Mesenchymal stem cell (in vitro differentiated cells and primary cell): ENCODE measurements around the gene ACMSD.

Source experiments
- DNase-seq: peaks from one replicate; pipeline ENCODE4 v3.0.0-alpha.2; 2013
- H2AFZ ChIP-seq: one replicate; pipeline ENCODE4 v1.6.1; 2013; ENCODE audit warnings: low read depth, mild to moderate bottlenecking, control low read depth, inconsistent platforms, low read length, moderate library complexity
- H2AK5ac ChIP-seq: 2 replicates; pipeline ENCODE4 v1.6.1; 2013; ENCODE audit warnings: low read length, moderate library complexity, mild to moderate bottlenecking, inconsistent platforms; ENCODE audit not compliant: severe bottlenecking
- H2BK120ac ChIP-seq: one replicate; pipeline ENCODE4 v1.6.1; 2013; ENCODE audit warnings: low read depth, mild to moderate bottlenecking, inconsistent platforms, low read length, moderate library complexity
- H2BK12ac ChIP-seq, 2 experiments: one replicate each; pipeline ENCODE4 v1.6.1; 2013; ENCODE audit warnings: inconsistent platforms in 2 of 2, low read length in 2 of 2, mild to moderate bottlenecking in 2 of 2, moderate library complexity in 2 of 2, control low read depth in 1 of 2
- H2BK15ac ChIP-seq: one replicate; pipeline ENCODE4 v1.6.1; 2013; ENCODE audit warnings: mild to moderate bottlenecking, low read depth, inconsistent platforms; ENCODE audit not compliant: poor library complexity, severe bottlenecking
- H2BK5ac ChIP-seq: 2 replicates; pipeline ENCODE4 v1.6.1; 2013; ENCODE audit warnings: low read depth, mild to moderate bottlenecking, low read length, control low read depth, inconsistent platforms; ENCODE audit not compliant: poor library complexity, severe bottlenecking
- H3K14ac ChIP-seq, 2 experiments: one replicate each; pipeline ENCODE4 v1.6.1; 2013; ENCODE audit warnings: inconsistent platforms in 2 of 2, low read length in 2 of 2, control low read depth in 1 of 2, mild to moderate bottlenecking in 1 of 2, moderate library complexity in 1 of 2
- H3K18ac ChIP-seq, 2 experiments: one replicate each; pipeline ENCODE4 v1.6.1; 2013; ENCODE audit warnings: inconsistent platforms in 2 of 2, low read length in 2 of 2, control low read depth in 1 of 2, low read depth in 1 of 2, mild to moderate bottlenecking in 1 of 2
- H3K23ac ChIP-seq, 2 experiments: one replicate each; pipeline ENCODE4 v1.6.1; 2013; ENCODE audit warnings: inconsistent platforms in 2 of 2, low read length in 2 of 2, mild to moderate bottlenecking in 2 of 2, moderate library complexity in 2 of 2, control low read depth in 1 of 2
- H3K27ac ChIP-seq: 2 replicates; pipeline ENCODE4 v1.5.1; 2013; ENCODE audit warnings: mild to moderate bottlenecking, moderate library complexity, low read length, control low read depth, inconsistent platforms; ENCODE audit not compliant: poor library complexity, severe bottlenecking
- H3K27me3 ChIP-seq, 2 experiments: 2 replicates each; pipeline versions ENCODE4 v1.6.1 to v1.7.0; 2013; ENCODE audit warnings: low read length in 2 of 2, mild to moderate bottlenecking in 2 of 2, moderate library complexity in 2 of 2, control low read depth in 1 of 2, inconsistent platforms in 1 of 2; ENCODE audit not compliant: control insufficient read depth in 1 of 2, insufficient read depth in 1 of 2
- H3K36me3 ChIP-seq, 2 experiments: 2 replicates each; pipeline versions ENCODE4 v1.6.1 to v1.7.0; 2013; ENCODE audit warnings: low read length in 2 of 2, control low read depth in 1 of 2, inconsistent platforms in 1 of 2, low read depth in 1 of 2, mild to moderate bottlenecking in 1 of 2; ENCODE audit not compliant: insufficient read depth in 2 of 2, control insufficient read depth in 1 of 2
- H3K4ac ChIP-seq, 2 experiments: one replicate each; pipeline ENCODE4 v1.6.1; 2013; ENCODE audit warnings: inconsistent platforms in 2 of 2, low read length in 2 of 2, mild to moderate bottlenecking in 2 of 2, moderate library complexity in 2 of 2, control low read depth in 1 of 2, low read depth in 1 of 2
- H3K4me1 ChIP-seq: 2 replicates; pipeline ENCODE4 v1.6.1; 2013; ENCODE audit warnings: low read depth, low read length, control low read depth; ENCODE audit not compliant: control insufficient read depth, insufficient read depth
- H3K4me2 ChIP-seq: 2 replicates; pipeline ENCODE4 v1.6.1; 2013; ENCODE audit warnings: low read length, mild to moderate bottlenecking, inconsistent platforms; ENCODE audit not compliant: poor library complexity, severe bottlenecking
- H3K4me3 ChIP-seq, 2 experiments: 2 replicates each; pipeline versions ENCODE4 v1.5.1 to v1.7.0; 2013; ENCODE audit warnings: low read length in 2 of 2, mild to moderate bottlenecking in 2 of 2, control low read depth in 1 of 2, low read depth in 1 of 2; ENCODE audit not compliant: insufficient read depth in 1 of 2
- H3K79me1 ChIP-seq: replicated peaks from 2 replicates; pipeline ENCODE4 v1.6.1; 2013; ENCODE audit warnings: mild to moderate bottlenecking, control low read depth, low read length, inconsistent platforms; ENCODE audit not compliant: poor library complexity, severe bottlenecking
- H3K9ac ChIP-seq: 2 replicates; pipeline ENCODE4 v1.7.0; 2013; ENCODE audit warnings: mild to moderate bottlenecking, low read length, moderate library complexity
- H3K9me3 ChIP-seq: 2 replicates; pipeline ENCODE4 v1.7.0; 2013; ENCODE audit warnings: mild to moderate bottlenecking, low read length; ENCODE audit not compliant: control insufficient read depth
- H4K8ac ChIP-seq: one replicate; pipeline ENCODE4 v1.6.1; 2013; ENCODE audit warnings: inconsistent platforms, mild to moderate bottlenecking, low read length, moderate library complexity
- H4K91ac ChIP-seq: one replicate; pipeline ENCODE4 v1.6.1; 2013; ENCODE audit warnings: mild to moderate bottlenecking, low read length, inconsistent platforms
- WGBS: methylation state at CpG from one replicate; pipeline ENCODE4 v1.1.7; 2013; ENCODE audit warnings: mixed read lengths; 5-methylcytosine and 5-hydroxymethylcytosine counted together

The ACMSD gene

DNA sequence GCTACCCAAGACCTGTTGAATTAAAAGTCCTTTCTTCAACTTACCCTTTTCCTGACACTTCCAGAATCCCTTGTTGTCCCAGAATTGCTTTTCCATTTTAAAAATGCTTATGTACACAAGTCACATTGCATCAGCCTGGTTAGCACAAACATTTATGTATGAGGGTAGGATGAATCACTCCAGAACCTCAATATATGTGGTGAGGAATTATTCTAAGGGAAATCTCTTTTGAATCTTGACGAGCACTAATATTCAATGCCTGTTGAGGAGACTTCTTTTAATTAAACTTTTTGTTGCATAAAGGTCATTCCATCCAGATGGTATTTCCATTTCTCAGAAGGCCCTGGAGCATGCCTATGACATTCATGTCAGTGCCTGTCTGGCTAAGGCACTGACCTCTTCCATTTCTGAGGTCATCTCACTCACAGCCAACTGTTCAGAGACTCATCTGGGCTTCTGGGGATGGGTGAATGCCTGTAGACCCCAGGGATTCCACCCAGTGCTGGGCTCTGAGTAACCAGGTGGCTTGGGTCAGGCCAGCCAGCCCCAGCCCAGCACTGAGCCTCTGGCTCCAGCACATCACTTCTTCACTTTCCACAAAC, 28.2 kb downstream of the ACMSD start:
- 20% methylated on average over 1 of the region's 1 CpG for WGBS

DNA sequence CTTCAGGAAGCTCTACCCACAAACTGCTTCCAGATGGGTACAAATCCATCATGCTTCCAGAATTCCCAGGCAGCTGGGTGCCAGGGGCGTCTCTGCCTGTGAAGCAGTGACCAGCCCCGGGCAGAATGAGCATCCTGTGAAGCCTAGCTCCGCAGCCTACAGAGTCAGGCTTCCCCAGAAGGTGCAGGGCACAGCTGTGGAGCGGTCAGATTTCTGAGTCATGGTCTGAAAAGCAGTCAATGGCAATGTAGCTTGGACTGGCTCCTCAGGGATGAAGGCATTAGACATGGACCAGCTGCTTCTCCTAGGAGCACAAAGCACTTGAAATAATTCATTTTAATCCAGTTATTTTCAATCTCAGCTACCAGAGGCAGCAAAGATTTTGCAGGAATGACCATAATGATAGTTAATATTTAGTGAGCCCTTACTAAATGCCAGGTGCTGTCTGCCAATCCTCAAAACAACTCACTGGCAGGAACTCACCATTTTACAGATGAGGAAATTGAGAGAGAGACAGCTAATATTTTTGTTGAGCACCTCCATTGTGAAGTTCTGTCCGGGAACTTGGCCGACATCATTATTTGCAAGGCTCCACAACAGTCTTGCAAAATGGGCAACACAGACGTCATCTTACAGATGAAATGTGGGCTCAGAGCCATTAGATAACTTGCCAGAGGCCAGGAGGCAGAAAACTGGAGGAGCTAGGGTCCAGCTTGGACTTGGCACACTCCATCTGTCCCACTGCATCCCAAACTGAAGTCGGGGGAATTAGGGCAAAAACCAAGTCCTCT, 31.7 kb downstream of the ACMSD start:
- Histone ChIP-seq H2BK12ac (no peak overlapping the region), H2BK120ac (no peak overlapping the region), H2BK15ac (no peak overlapping the region), H2AFZ (no peak overlapping the region), H3K4me2 (no peak overlapping the region), H3K36me3 (no peaks in the 10 kb centered on the region), H3K14ac (no peak overlapping the region), H3K4me3 (no peak overlapping the region), H4K91ac (no peak overlapping the region), H3K4me1 (peaks cover 9% of the 10 kb centered on the region), H2AK5ac (no peak overlapping the region), H3K79me1 (no peaks in the 10 kb centered on the region), H2BK5ac (no peak overlapping the region), H3K23ac (no peak overlapping the region), H3K9ac (no peak overlapping the region), H3K27me3 (no peaks in the 10 kb centered on the region), H3K18ac (no peak overlapping the region), H3K4ac (no peak overlapping the region), H4K8ac (no peak overlapping the region), H3K27ac (no peak overlapping the region), H3K9me3 (peaks cover 3% of the 10 kb centered on the region)
- peak; percentile 52 for DNase-seq
- WGBS, result 83% methylated on average over 8 of the region's 8 CpGs

More for the DNA sequence above, 28.2 kb downstream of the ACMSD start:
- Histone ChIP-seq H3K4me2 (no peak overlapping the region), H2BK5ac (no peak overlapping the region), H3K23ac (no peak overlapping the region), H3K36me3 (no peaks in the 10 kb centered on the region), H3K9me3 (peaks cover 3% of the 10 kb centered on the region), H4K91ac (no peak overlapping the region), H3K9ac (no peak overlapping the region), H3K79me1 (no peaks in the 10 kb centered on the region), H2BK15ac (no peak overlapping the region), H3K27ac (no peak overlapping the region), H2BK120ac (no peak overlapping the region), H2AK5ac (peak overlapping the region; percentile 71), H3K4me3 (no peak overlapping the region), H2BK12ac (peak overlapping the region in 1 of 2 experiments; percentile 30), H3K18ac (peak overlapping the region in 1 of 2 experiments; percentile 38), H3K4ac (no peak overlapping the region), H2AFZ (no peak overlapping the region), H3K27me3 (no peaks in the 10 kb centered on the region), H4K8ac (no peak overlapping the region), H3K14ac (no peak overlapping the region), H3K4me1 (peaks cover 9% of the 10 kb centered on the region)
- peak; percentile 77 for DNase-seq

DNA sequence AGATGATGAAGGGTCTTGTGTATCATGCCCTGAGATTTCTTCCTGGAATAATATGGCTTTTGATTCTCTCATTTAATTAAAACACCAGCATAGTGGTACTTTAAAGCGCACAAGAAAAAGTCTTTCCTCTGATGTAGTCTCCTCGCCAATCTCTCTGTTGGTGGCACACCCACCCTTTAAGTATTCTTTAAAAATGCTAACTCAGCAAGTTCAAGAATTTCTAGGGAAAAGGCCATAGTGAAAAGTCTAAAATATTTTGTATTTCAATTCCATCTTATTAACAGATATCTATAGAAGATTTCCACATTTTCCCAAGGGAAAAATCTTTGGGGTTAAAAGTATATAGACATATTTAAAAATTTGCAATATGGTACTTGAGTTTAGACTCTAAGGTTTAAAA, 34.7 kb downstream of the ACMSD start:
- no peak overlapping the region for H3K4ac ChIP-seq
- H2BK12ac ChIP-seq, result no peak overlapping the region
- H2AK5ac ChIP-seq, result no peak overlapping the region
- H3K9ac ChIP-seq, result no peak overlapping the region
- H3K4me3 ChIP-seq, result no peak overlapping the region
- peaks cover 3% of the 10 kb centered on the region for H3K9me3 ChIP-seq
- no peak overlapping the region for H3K23ac ChIP-seq
- no peaks in the 10 kb centered on the region for H3K79me1 ChIP-seq
- no peaks in the 10 kb centered on the region for H3K36me3 ChIP-seq
- no peak for DNase-seq
- H3K4me2 ChIP-seq, result no peak overlapping the region
- H2AFZ ChIP-seq, result no peak overlapping the region
- H3K14ac ChIP-seq, result no peak overlapping the region
- H3K4me1 ChIP-seq, result peaks cover 7% of the 10 kb centered on the region
- no peak overlapping the region for H3K18ac ChIP-seq
- no peaks in the 10 kb centered on the region for H3K27me3 ChIP-seq
- H2BK120ac ChIP-seq, result no peak overlapping the region
- no peak overlapping the region for H3K27ac ChIP-seq
- WGBS, result 100% methylated on average over 1 of the region's 2 CpGs
- no peak overlapping the region for H2BK15ac ChIP-seq
- H2BK5ac ChIP-seq, result no peak overlapping the region
- no peak overlapping the region for H4K91ac ChIP-seq
- no peak overlapping the region for H4K8ac ChIP-seq

DNA sequence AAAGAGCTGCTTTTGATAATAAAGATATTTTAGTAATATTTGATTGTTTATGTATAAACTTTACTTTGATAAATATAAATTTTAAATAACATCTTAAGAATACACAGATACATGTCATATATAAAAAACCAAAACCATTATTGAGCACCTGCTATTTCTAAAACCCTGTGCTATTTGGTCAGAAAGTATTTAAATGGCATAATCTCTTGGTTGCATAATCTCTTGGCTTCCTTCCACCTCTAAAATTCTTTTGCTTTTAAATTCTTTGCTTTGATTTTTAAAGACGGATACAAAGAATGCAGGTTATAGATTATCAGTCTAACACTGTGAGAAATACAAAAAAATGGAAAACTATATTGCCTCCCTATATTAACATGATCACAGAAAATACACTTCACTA, 36.9 kb downstream of the ACMSD start:
- H2BK12ac ChIP-seq, result no peak overlapping the region
- H2BK5ac ChIP-seq, result no peak overlapping the region
- no peak overlapping the region for H2BK120ac ChIP-seq
- H3K4me3 ChIP-seq, result no peak overlapping the region
- no peak overlapping the region for H4K8ac ChIP-seq
- peaks cover 6% of the 10 kb centered on the region for H3K9me3 ChIP-seq
- H3K27ac ChIP-seq, result no peak overlapping the region
- H2BK15ac ChIP-seq, result no peak overlapping the region
- no peak overlapping the region for H4K91ac ChIP-seq
- no peak overlapping the region for H3K23ac ChIP-seq
- DNase-seq, result no peak
- H3K4me1 ChIP-seq, result peaks cover 3% of the 10 kb centered on the region
- no peak overlapping the region for H3K4me2 ChIP-seq
- H3K36me3 ChIP-seq, result no peaks in the 10 kb centered on the region
- no CpG with 5 or more reads among the region's 1 CpG for WGBS
- H3K79me1 ChIP-seq, result no peaks in the 10 kb centered on the region
- no peaks in the 10 kb centered on the region for H3K27me3 ChIP-seq
- H2AFZ ChIP-seq, result no peak overlapping the region
- no peak overlapping the region for H3K14ac ChIP-seq
- no peak overlapping the region for H3K4ac ChIP-seq
- no peak overlapping the region for H2AK5ac ChIP-seq
- no peak overlapping the region for H3K18ac ChIP-seq
- H3K9ac ChIP-seq, result no peak overlapping the region
